Colonic mucosa (tissue), 4 donors: ENCODE results near the gene TNS3. TPM values are rescaled to one million over a fixed set of nuclear protein-coding genes. Genes with fewer than 3 reads are reported as not detected.
"Not testable (repeated sequence)": the region's sequence is repeated elsewhere in the genome, so short reads cannot be mapped to it uniquely, and the experiment has no call there.

ENCODE experiments used
- DNase-seq: peaks from one replicate; pipeline ENCODE4 v3.0.0-alpha.2; 2020
- H3K27ac ChIP-seq: fragments of 200-600 bp; one replicate; pipeline ENCODE4 v1.8.0; 2021
- H3K27me3 ChIP-seq: fragments of 200-600 bp; one replicate; pipeline ENCODE4 v1.8.0; 2021
- H3K36me3 ChIP-seq: fragments of 200-600 bp; one replicate; pipeline ENCODE4 v1.8.0; 2021
- H3K4me1 ChIP-seq: fragments of 200-600 bp; one replicate; pipeline ENCODE4 v1.8.0; 2021; ENCODE audit warnings: mild to moderate bottlenecking
- H3K4me3 ChIP-seq: fragments of 200-600 bp; one replicate; pipeline ENCODE4 v1.8.0; 2021
- H3K9ac ChIP-seq, 2 donors: one replicate each; pipeline ENCODE4 v1.7.0; 2013; ENCODE audit warnings: control low read depth in 2 of 2, low read depth in 2 of 2, low read length in 2 of 2
- H3K9me3 ChIP-seq: fragments of 200-600 bp; one replicate; pipeline ENCODE4 v1.8.0; 2021
- CTCF ChIP-seq: fragments of 200-600 bp; IDR thresholded peaks from one replicate; pipeline ENCODE4 v1.8.0; 2022; ENCODE audit warnings: antibody characterized with exemption, mild to moderate bottlenecking
- intact Hi-C: fragments of 100-400 bp; cut with DNase I; formaldehyde crosslinking; loops from one replicate; pipeline ENCODE4 v1.14.1; 2022
- total RNA-seq, 2 donors: library from RNA; stranded (reverse); fragmentation: NEBNext Ultra II Directional in 1 of 2; extraction: Animal tissue kit (Norgen Biotek cat#: 25700) in 1 of 2; gene quantifications; one replicate each; pipeline ENCODE4 v1.2.1, GENCODE V29; 2021
- donor health status: healthy.
- donor health status: DM: no; HTN: no; CAD: no.
- donor health status: DM: no; HTN: no; CAD: no.

Gene TNS3
- total RNA-seq, 2 donors from 2014 or later, result 41.1 to 58.2 TPM

- Histone ChIP-seq H3K27ac (no peak overlapping the region), H3K4me3 (no peak overlapping the region), H3K36me3 (no peaks in the 10 kb centered on the region), H3K9ac (peak overlapping the region in 1 of 2 donors; percentile 62), H3K4me1 (peaks cover 3% of the 10 kb centered on the region), H3K27me3 (no peaks in the 10 kb centered on the region), H3K9me3 (no peaks in the 10 kb centered on the region)
- no peak for DNase-seq
- intact Hi-C loops, result no loop called here
- no peak for TF ChIP-seq CTCF
Observed at GRCh38 chr7:47471831-47472230, 110.1 kb downstream of the TNS3 start.

GRCh38 chr7:47471358-47471703 lies 110.6 kb downstream of the TNS3 start:
- Histone ChIP-seq H3K4me3 (no peak overlapping the region), H3K9me3 (no peaks in the 10 kb centered on the region), H3K27me3 (no peaks in the 10 kb centered on the region), H3K4me1 (peaks cover 4% of the 10 kb centered on the region), H3K9ac (peak overlapping the region in 1 of 2 donors; percentile 62), H3K36me3 (no peaks in the 10 kb centered on the region), H3K27ac (peak overlapping the region; percentile 43)
- TF ChIP-seq CTCF, result no peak
- intact Hi-C loops, result no loop called here
- DNase-seq, result no peak

GRCh38 chr7:47470567-47471357 lies 111.1 kb downstream of the TNS3 start:
- Histone ChIP-seq H3K27me3 (no peaks in the 10 kb centered on the region), H3K4me1 (peaks cover 6% of the 10 kb centered on the region), H3K36me3 (no peaks in the 10 kb centered on the region), H3K9ac (peak overlapping the region in 1 of 2 donors; percentile 62), H3K9me3 (no peaks in the 10 kb centered on the region), H3K4me3 (no peak overlapping the region), H3K27ac (peak overlapping the region; percentile 43)
- intact Hi-C loops, result no loop called here
- no peak for TF ChIP-seq CTCF
- DNase-seq, result peak; percentile 73

- H3K4me3 ChIP-seq, H3K27me3 ChIP-seq, intact Hi-C loops, DNase-seq, H3K9ac ChIP-seq, H3K4me1 ChIP-seq, H3K36me3 ChIP-seq, H3K9me3 ChIP-seq: not testable (repeated sequence)
- peak overlapping the region; percentile 2 for H3K27ac ChIP-seq
Observed at GRCh38 chr7:47469846-47470245, 112.1 kb downstream of the TNS3 start.

- H3K27ac ChIP-seq, result no peak overlapping the region
- H3K4me1 ChIP-seq, result peaks cover 6% of the 10 kb centered on the region
- no peaks in the 10 kb centered on the region for H3K36me3 ChIP-seq
- H3K9me3 ChIP-seq, result no peaks in the 10 kb centered on the region
- no peaks in the 10 kb centered on the region for H3K27me3 ChIP-seq
- intact Hi-C loops, result no loop called here
- no peak overlapping the region for H3K4me3 ChIP-seq
- H3K9ac ChIP-seq, result peak overlapping the region in 1 of 2 donors; percentile 3
- TF ChIP-seq CTCF, result no peak
- no peak for DNase-seq
Observed at GRCh38 chr7:47466832-47467231, 115.1 kb downstream of the TNS3 start.

- Histone ChIP-seq H3K27ac (no peak overlapping the region), H3K36me3 (no peaks in the 10 kb centered on the region), H3K9ac (no peak overlapping the region), H3K9me3 (no peaks in the 10 kb centered on the region), H3K4me3 (no peak overlapping the region), H3K4me1 (peaks cover 15% of the 10 kb centered on the region), H3K27me3 (no peaks in the 10 kb centered on the region)
- TF ChIP-seq CTCF, result no peak
- intact Hi-C loops, result no loop called here
- DNase-seq, result no peak
Observed at GRCh38 chr7:47465191-47465590, 116.7 kb downstream of the TNS3 start.
